ENCODE data around the gene SCYGR1. TPM values are rescaled to one million over a fixed set of nuclear protein-coding genes. Genes with fewer than 3 reads are reported as not detected.

The SCYGR1 gene
- total and polyA plus RNA-seq, 2 of the 13 experiments (the other 11 are each of a cell fraction or from before 2014, with no cell fraction given) = not detected

GRCh38 chr2:227406177-227407031 lies 18.7 kb upstream of the SCYGR1 start (continued):
- TF ChIP-seq ATF6 (CRISPR knock-in tag; conservative IDR thresholded peaks at IDR 0.05) (no peak), THAP9 (CRISPR knock-in tag; IDR thresholded peaks at IDR 0.05; ENCODE audit: borderline replicate concordance) (no peak), KDM5B (CRISPR knock-in tag; IDR thresholded peaks at IDR 0.05; ENCODE audit: borderline replicate concordance) (no peak), YY1 (IDR thresholded peaks at IDR 0.05; ENCODE audit: insufficient read depth, insufficient replicate concordance, low read depth, low read length) (no peak), ZNF883 (CRISPR knock-in tag; IDR thresholded peaks at IDR 0.05; ENCODE audit: not compliant biosample characterization) (no peak), PRMT3 (CRISPR knock-in tag; IDR thresholded peaks at IDR 0.05; ENCODE audit: borderline replicate concordance, low read depth) (no peak), CREB3 (CRISPR knock-in tag; IDR thresholded peaks at IDR 0.05) (no peak), ZFP41 (CRISPR knock-in tag; IDR thresholded peaks at IDR 0.05; ENCODE audit: borderline replicate concordance) (no peak), ZGPAT (CRISPR knock-in tag; IDR thresholded peaks at IDR 0.05) (peak; percentile 91), RELA (CRISPR knock-in tag; IDR thresholded peaks at IDR 0.05) (no peak), ZNF33B (CRISPR knock-in tag; IDR thresholded peaks at IDR 0.05) (no peak), ZNF652 (CRISPR knock-in tag; IDR thresholded peaks at IDR 0.05; ENCODE audit: borderline replicate concordance, low read depth) (peak; percentile 7; the same call in 1 of the 2 replicates), HOXA7 (CRISPR knock-in tag; IDR thresholded peaks at IDR 0.05) (no peak), FOSL1 (CRISPR knock-in tag; IDR thresholded peaks at IDR 0.05; ENCODE audit: borderline replicate concordance) (no peak), MED13 (CRISPR knock-in tag; IDR thresholded peaks at IDR 0.05) (0 out of 2 replicates have a peak, but pooled peaks have one; percentile 24), ZBTB44 (CRISPR knock-in tag; IDR thresholded peaks at IDR 0.05) (no peak), SIX4 (CRISPR knock-in tag; IDR thresholded peaks at IDR 0.05) (peak; percentile 54; the same call in 1 of the 2 replicates), ZFP90 (CRISPR knock-in tag; IDR thresholded peaks at IDR 0.05; ENCODE audit: borderline replicate concordance) (peak; percentile 50; the same call in 1 of the 2 replicates), ZNF570 (CRISPR knock-in tag; IDR thresholded peaks at IDR 0.05; ENCODE audit: borderline replicate concordance) (no peak)

Data from HepG2 (cell line).